ENCODE results near the gene CDC42EP4. TPM values are rescaled to one million over a fixed set of nuclear protein-coding genes. Genes with fewer than 3 reads are reported as not detected.

Gene CDC42EP4
- total and polyA plus RNA-seq, 10 of the 15 experiments (the other 5 are each of a cell fraction or from before 2014, with no cell fraction given) = 0.05 to 7.1 (median 2.7) TPM

DNA sequence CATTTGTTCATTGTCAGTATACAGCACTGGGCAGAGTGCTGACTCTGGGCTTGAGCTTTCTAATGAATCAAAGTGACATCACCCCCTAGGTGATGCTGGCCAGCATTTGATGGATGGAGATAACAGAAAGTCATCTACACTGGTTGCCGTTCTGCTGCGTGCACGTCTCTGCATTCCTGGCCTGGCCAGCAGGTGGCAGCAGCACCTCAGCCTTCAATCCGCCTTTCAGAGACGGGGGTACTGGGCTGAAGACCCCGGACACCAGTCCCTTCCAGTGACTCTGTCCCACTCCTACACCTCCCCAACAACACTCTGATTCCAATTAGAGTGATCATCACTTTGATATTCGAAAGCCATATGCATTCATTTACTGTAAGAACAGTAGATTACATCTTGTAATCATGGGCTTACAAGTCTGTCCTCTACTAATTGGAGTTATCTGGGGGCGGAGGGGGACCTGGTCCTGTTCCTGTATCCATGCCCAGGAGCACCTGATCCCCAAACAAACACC is 56.1 kb downstream of the CDC42EP4 start (continued):
- TF ChIP-seq, protein P1, sequence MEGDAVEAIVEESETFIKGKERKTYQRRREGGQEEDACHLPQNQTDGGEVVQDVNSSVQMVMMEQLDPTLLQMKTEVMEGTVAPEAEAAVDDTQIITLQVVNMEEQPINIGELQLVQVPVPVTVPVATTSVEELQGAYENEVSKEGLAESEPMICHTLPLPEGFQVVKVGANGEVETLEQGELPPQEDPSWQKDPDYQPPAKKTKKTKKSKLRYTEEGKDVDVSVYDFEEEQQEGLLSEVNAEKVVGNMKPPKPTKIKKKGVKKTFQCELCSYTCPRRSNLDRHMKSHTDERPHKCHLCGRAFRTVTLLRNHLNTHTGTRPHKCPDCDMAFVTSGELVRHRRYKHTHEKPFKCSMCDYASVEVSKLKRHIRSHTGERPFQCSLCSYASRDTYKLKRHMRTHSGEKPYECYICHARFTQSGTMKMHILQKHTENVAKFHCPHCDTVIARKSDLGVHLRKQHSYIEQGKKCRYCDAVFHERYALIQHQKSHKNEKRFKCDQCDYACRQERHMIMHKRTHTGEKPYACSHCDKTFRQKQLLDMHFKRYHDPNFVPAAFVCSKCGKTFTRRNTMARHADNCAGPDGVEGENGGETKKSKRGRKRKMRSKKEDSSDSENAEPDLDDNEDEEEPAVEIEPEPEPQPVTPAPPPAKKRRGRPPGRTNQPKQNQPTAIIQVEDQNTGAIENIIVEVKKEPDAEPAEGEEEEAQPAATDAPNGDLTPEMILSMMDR (IDR thresholded peaks at IDR 0.05 in 2 of 3, conservative IDR thresholded peaks at IDR 0.05 in 1 of 3; ENCODE audit: control insufficient read depth in 2 of 3, extremely low read depth in 1 of 3, insufficient read depth in 1 of 3, low read depth in 3 of 3, low read length in 3 of 3) = peak; percentile 95 to 98 (median 97)
- TF ChIP-seq RCOR1 (conservative IDR thresholded peaks at IDR 0.05; ENCODE audit: low read depth, low read length) = no peak
- peak; percentile 60; the same call in 1 of the 2 replicates for TF ChIP-seq RB1 (IDR thresholded peaks at IDR 0.05; ENCODE audit: borderline replicate concordance)
- TF ChIP-seq, protein P2, sequence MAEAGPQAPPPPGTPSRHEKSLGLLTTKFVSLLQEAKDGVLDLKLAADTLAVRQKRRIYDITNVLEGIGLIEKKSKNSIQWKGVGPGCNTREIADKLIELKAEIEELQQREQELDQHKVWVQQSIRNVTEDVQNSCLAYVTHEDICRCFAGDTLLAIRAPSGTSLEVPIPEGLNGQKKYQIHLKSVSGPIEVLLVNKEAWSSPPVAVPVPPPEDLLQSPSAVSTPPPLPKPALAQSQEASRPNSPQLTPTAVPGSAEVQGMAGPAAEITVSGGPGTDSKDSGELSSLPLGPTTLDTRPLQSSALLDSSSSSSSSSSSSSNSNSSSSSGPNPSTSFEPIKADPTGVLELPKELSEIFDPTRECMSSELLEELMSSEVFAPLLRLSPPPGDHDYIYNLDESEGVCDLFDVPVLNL (IDR thresholded peaks at IDR 0.05; ENCODE audit: low read depth, low read length) = no peak
- peak; percentile 97 for TF ChIP-seq RAD21 (IDR thresholded peaks at IDR 0.05; ENCODE audit: insufficient read depth, low read depth, low read length)
- 0 out of 2 replicates have a peak, but pooled peaks have one; percentile 10 for TF ChIP-seq TCF12 (IDR thresholded peaks at IDR 0.05; ENCODE audit: low read depth, low read length)
- TF ChIP-seq HDAC2 (IDR thresholded peaks at IDR 0.05) = no peak
- TF ChIP-seq POU2F2 (IDR thresholded peaks at IDR 0.05; ENCODE audit: borderline replicate concordance, low read depth, low read length) = peak; percentile 60; the same call in 1 of the 3 replicates
- TF ChIP-seq EED (IDR thresholded peaks at IDR 0.05; ENCODE audit: low read depth) = no peak

DNA sequence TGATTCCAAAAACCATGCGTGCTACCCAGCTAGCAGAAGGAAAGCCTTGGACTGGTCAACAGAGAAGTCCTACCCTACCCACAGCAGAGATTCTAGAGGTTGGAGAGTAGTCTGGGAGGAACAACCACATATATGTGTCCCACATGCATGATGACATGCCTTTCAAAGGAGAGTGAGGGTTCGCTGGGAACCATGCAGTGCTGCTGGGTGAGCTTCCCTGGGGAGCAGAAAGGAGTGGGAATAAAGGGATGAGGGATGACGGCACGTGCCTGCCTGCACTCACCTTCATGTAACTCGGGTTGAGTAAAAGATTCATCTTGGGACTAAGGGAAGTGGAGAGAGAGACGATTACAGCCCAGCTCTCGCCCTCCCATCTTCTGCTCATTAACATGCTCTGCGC is 59.9 kb downstream of the CDC42EP4 start:
- POLR2A ChIA-PET = no interaction called here
- no peak for FAIRE-seq
- Histone ChIP-seq H3K79me2 (ENCODE audit: control insufficient read depth, insufficient read depth, low read length) (no peaks in the 10 kb centered on the region), H3K4me2 (ENCODE audit: control insufficient read depth, insufficient read depth) (no peak overlapping the region), H3K27ac (ENCODE audit: control insufficient read depth, insufficient read depth) (no peak overlapping the region), H2AFZ (ENCODE audit: control insufficient read depth, low read depth, low read length) (no peak overlapping the region), H3K9me3 (replicated peaks; ENCODE audit: control insufficient read depth, insufficient read depth, low read length) (no peaks in the 10 kb centered on the region), H3K4me1 (ENCODE audit: control insufficient read depth, insufficient read depth, low read length) (no peaks in the 10 kb centered on the region), H3K36me3 (ENCODE audit: control insufficient read depth in 2 of 2, insufficient read depth in 2 of 2, low read length in 1 of 2) (peaks cover 0 to 10% of the 10 kb centered on the region in 2 experiments; a peak in 2 of 4 replicates), H3K27me3 (replicated peaks in 1 of 2; ENCODE audit: control insufficient read depth in 2 of 2, insufficient read depth in 2 of 2, low read length in 1 of 2) (no peaks in the 10 kb centered on the region), H4K20me1 (ENCODE audit: control insufficient read depth, insufficient read depth) (no peaks in the 10 kb centered on the region), H3K4me3 (no peak overlapping the region), H3K9ac (ENCODE audit: control insufficient read depth, insufficient read depth, low read length) (no peak overlapping the region)
- RAD21 ChIA-PET (ENCODE audit: unreplicated experiment) = interaction anchor here (1.0 to 1.5 kb wide), 2 partner anchors 8 to 267 kb away, joined by 3 to 7 read pairs; no protein-coding TSS in a partner anchor
- TF ChIP-seq, protein P3, sequence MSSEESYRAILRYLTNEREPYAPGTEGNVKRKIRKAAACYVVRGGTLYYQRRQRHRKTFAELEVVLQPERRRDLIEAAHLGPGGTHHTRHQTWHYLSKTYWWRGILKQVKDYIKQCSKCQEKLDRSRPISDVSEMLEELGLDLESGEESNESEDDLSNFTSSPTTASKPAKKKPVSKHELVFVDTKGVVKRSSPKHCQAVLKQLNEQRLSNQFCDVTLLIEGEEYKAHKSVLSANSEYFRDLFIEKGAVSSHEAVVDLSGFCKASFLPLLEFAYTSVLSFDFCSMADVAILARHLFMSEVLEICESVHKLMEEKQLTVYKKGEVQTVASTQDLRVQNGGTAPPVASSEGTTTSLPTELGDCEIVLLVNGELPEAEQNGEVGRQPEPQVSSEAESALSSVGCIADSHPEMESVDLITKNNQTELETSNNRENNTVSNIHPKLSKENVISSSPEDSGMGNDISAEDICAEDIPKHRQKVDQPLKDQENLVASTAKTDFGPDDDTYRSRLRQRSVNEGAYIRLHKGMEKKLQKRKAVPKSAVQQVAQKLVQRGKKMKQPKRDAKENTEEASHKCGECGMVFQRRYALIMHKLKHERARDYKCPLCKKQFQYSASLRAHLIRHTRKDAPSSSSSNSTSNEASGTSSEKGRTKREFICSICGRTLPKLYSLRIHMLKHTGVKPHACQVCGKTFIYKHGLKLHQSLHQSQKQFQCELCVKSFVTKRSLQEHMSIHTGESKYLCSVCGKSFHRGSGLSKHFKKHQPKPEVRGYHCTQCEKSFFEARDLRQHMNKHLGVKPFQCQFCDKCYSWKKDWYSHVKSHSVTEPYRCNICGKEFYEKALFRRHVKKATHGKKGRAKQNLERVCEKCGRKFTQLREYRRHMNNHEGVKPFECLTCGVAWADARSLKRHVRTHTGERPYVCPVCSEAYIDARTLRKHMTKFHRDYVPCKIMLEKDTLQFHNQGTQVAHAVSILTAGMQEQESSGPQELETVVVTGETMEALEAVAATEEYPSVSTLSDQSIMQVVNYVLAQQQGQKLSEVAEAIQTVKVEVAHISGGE (CRISPR knock-in tag; IDR thresholded peaks at IDR 0.05) = no peak
- TF ChIP-seq MEF2A (IDR thresholded peaks at IDR 0.05; ENCODE audit: insufficient read depth, low read depth, low read length) = no peak
- no peak for TF ChIP-seq GABPA (IDR thresholded peaks at IDR 0.05; ENCODE audit: low read depth)
- no peak for TF ChIP-seq CBFB (IDR thresholded peaks at IDR 0.05; ENCODE audit: low read depth)
- TF ChIP-seq, protein P4, sequence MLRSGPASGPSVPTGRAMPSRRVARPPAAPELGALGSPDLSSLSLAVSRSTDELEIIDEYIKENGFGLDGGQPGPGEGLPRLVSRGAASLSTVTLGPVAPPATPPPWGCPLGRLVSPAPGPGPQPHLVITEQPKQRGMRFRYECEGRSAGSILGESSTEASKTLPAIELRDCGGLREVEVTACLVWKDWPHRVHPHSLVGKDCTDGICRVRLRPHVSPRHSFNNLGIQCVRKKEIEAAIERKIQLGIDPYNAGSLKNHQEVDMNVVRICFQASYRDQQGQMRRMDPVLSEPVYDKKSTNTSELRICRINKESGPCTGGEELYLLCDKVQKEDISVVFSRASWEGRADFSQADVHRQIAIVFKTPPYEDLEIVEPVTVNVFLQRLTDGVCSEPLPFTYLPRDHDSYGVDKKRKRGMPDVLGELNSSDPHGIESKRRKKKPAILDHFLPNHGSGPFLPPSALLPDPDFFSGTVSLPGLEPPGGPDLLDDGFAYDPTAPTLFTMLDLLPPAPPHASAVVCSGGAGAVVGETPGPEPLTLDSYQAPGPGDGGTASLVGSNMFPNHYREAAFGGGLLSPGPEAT (IDR thresholded peaks at IDR 0.05; ENCODE audit: low read depth) = no peak
- WGBS (ENCODE audit: insufficient coverage, insufficient replicate concordance, low lambda C conversion rate, missing lambda C conversion rate) = 47% methylated on average over 8 of the region's 8 CpGs
- SMC1A ChIA-PET (ENCODE audit: uncharacterized antibody, unreplicated experiment) = interaction anchor here (1.2 to 16.1 kb wide), 3 partner anchors 24 to 525 kb away, joined by 4 to 261 read pairs (median 115); no protein-coding TSS in a partner anchor
- intact Hi-C loops (cut with micrococcal nuclease; ENCODE audit: unreplicated experiment) = loop anchor here (5.0 kb wide), 1 partner anchor 60 kb away; the partner anchor contains the start of gene COG1
- CTCF ChIA-PET = interaction anchor here (0.8 to 12.7 kb wide), 4 partner anchors 60 to 526 kb away, joined by 4 to 365 read pairs (median 69); partner anchors contain the start of gene COG1
- no peak for ATAC-seq
- BruUV-seq (replicated peaks) = no TSS peak
- DNase-seq (ENCODE audit: low read depth, low spot score) = no peak
- in situ Hi-C loops (cut with MboI) = loop anchor here (5.0 kb wide), 1 partner anchor 120 kb away; no protein-coding TSS in a partner anchor

Measured in GM12878 (cell line).